SJCRH30 (cell line): ENCODE results near the gene ADAD2. TPM values are rescaled to one million over a fixed set of nuclear protein-coding genes. Genes with fewer than 3 reads are reported as not detected.
"Not testable (repeated sequence)": the region's sequence is repeated elsewhere in the genome, so short reads cannot be mapped to it uniquely, and the experiment has no call there.

ENCODE experiments used
- DNase-seq, 2 experiments: peaks; one replicate each; pipeline ENCODE4 v3.0.0-alpha.2; 2015 to 2020
- H3K27ac ChIP-seq: fragments of 250-450 bp; sonication (Bioruptor Pico); 2 replicates; pipeline ENCODE4 v1.5.1; 2020; ENCODE audit warnings: mild to moderate bottlenecking, moderate library complexity
- H3K27me3 ChIP-seq: fragments of 250-450 bp; sonication (Bioruptor Pico); 2 replicates; pipeline ENCODE4 v1.5.1; 2020; ENCODE audit warnings: mild to moderate bottlenecking, moderate library complexity
- H3K36me3 ChIP-seq: fragments of 250-450 bp; sonication (Bioruptor Pico); 2 replicates; pipeline ENCODE4 v1.5.1; 2020; ENCODE audit warnings: mild to moderate bottlenecking, moderate library complexity
- H3K4me1 ChIP-seq: fragments of 250-450 bp; sonication (Bioruptor Pico); 2 replicates; pipeline ENCODE4 v1.5.1; 2020; ENCODE audit warnings: mild to moderate bottlenecking, moderate library complexity
- H3K4me3 ChIP-seq: fragments of 250-450 bp; sonication (Bioruptor Pico); 2 replicates; pipeline ENCODE4 v1.5.1; 2020; ENCODE audit warnings: mild to moderate bottlenecking, moderate library complexity
- H3K9me3 ChIP-seq: fragments of 250-450 bp; sonication (Bioruptor Pico); replicated peaks from 2 replicates; pipeline ENCODE4 v1.5.1; 2020; ENCODE audit warnings: mild to moderate bottlenecking, moderate library complexity
- total RNA-seq: library from RNA; depleted of rRNA; stranded (reverse); fragments of >200 nt; shearing (Covaris generic); gene quantifications from 2 replicates; pipeline ENCODE4 v1.2.3, GENCODE V29; 2014

The ADAD2 gene
- total RNA-seq, 1 experiment from 2014 or later, result 0.22 TPM

GRCh38 chr16:84197466-84198128 is 6.6 kb downstream of the ADAD2 start:
- Histone ChIP-seq H3K27me3 (no peaks in the 10 kb centered on the region), H3K4me3 (no peak overlapping the region), H3K4me1 (no peaks in the 10 kb centered on the region), H3K36me3 (no peaks in the 10 kb centered on the region), H3K27ac (no peak overlapping the region), H3K9me3 (no peaks in the 10 kb centered on the region)
- DNase-seq, result no peak

- no peak overlapping the region for H3K4me3 ChIP-seq
- no peaks in the 10 kb centered on the region for H3K9me3 ChIP-seq
- H3K27ac ChIP-seq, result no peak overlapping the region
- H3K27me3 ChIP-seq, result no peaks in the 10 kb centered on the region
- no peak for DNase-seq
- H3K4me1 ChIP-seq, result no peaks in the 10 kb centered on the region
- H3K36me3 ChIP-seq, result no peaks in the 10 kb centered on the region
Observed at GRCh38 chr16:84198401-84198800, 7.4 kb downstream of the ADAD2 start.

- Histone ChIP-seq H3K4me1 (no peaks in the 10 kb centered on the region), H3K4me3 (no peak overlapping the region), H3K27me3 (no peaks in the 10 kb centered on the region), H3K9me3 (no peaks in the 10 kb centered on the region), H3K27ac (no peak overlapping the region), H3K36me3 (no peaks in the 10 kb centered on the region)
- no peak for DNase-seq
Observed at GRCh38 chr16:84199097-84199496, 8.1 kb downstream of the ADAD2 start.

GRCh38 chr16:84199861-84200260 is 8.9 kb downstream of the ADAD2 start:
- Histone ChIP-seq H3K4me3 (no peak overlapping the region), H3K27ac (no peak overlapping the region), H3K4me1 (no peaks in the 10 kb centered on the region), H3K9me3 (no peaks in the 10 kb centered on the region), H3K36me3 (no peaks in the 10 kb centered on the region), H3K27me3 (no peaks in the 10 kb centered on the region)
- no peak for DNase-seq

GRCh38 chr16:84204551-84204950 is 13.6 kb downstream of the ADAD2 start:
- H3K4me1 ChIP-seq, H3K27ac ChIP-seq, H3K9me3 ChIP-seq, H3K36me3 ChIP-seq, H3K27me3 ChIP-seq, DNase-seq, H3K4me3 ChIP-seq: not testable (repeated sequence)

GRCh38 chr16:84205123-84205522 is 14.2 kb downstream of the ADAD2 start:
- not testable (repeated sequence) for H3K27me3 ChIP-seq, H3K4me1 ChIP-seq, H3K9me3 ChIP-seq, H3K27ac ChIP-seq, DNase-seq, H3K4me3 ChIP-seq, H3K36me3 ChIP-seq

- Histone ChIP-seq H3K27ac (no peak overlapping the region), H3K4me3 (no peak overlapping the region), H3K4me1 (peaks cover 6% of the 10 kb centered on the region; the same call in 1 of the 2 replicates), H3K36me3 (no peaks in the 10 kb centered on the region), H3K27me3 (no peaks in the 10 kb centered on the region), H3K9me3 (no peaks in the 10 kb centered on the region)
- no peak for DNase-seq
Observed at GRCh38 chr16:84205976-84206691, 15.2 kb downstream of the ADAD2 start.

GRCh38 chr16:84207251-84207650 is 16.3 kb downstream of the ADAD2 start:
- no peak overlapping the region for H3K27ac ChIP-seq
- H3K9me3 ChIP-seq, result no peaks in the 10 kb centered on the region
- no peaks in the 10 kb centered on the region for H3K36me3 ChIP-seq
- H3K4me1 ChIP-seq, result peaks cover 6% of the 10 kb centered on the region; the same call in 1 of the 2 replicates
- H3K27me3 ChIP-seq, result no peaks in the 10 kb centered on the region
- no peak for DNase-seq
- H3K4me3 ChIP-seq, result no peak overlapping the region

- Histone ChIP-seq H3K4me3 (no peak overlapping the region), H3K36me3 (no peaks in the 10 kb centered on the region), H3K4me1 (peaks cover 6% of the 10 kb centered on the region; the same call in 1 of the 2 replicates), H3K27ac (no peak overlapping the region), H3K9me3 (no peaks in the 10 kb centered on the region), H3K27me3 (no peaks in the 10 kb centered on the region)
- peak; percentile 52 to 59 for DNase-seq
Observed at GRCh38 chr16:84207879-84208278, 16.9 kb downstream of the ADAD2 start.

GRCh38 chr16:84209989-84210388 is 19.0 kb downstream of the ADAD2 start:
- Histone ChIP-seq H3K9me3 (no peaks in the 10 kb centered on the region), H3K27me3 (no peaks in the 10 kb centered on the region), H3K27ac (no peak overlapping the region), H3K4me3 (no peak overlapping the region), H3K36me3 (no peaks in the 10 kb centered on the region), H3K4me1 (peaks cover 6% of the 10 kb centered on the region; the same call in 1 of the 2 replicates)
- DNase-seq, result no peak

GRCh38 chr16:84212154-84212553 is 21.2 kb downstream of the ADAD2 start:
- Histone ChIP-seq H3K27ac (no peak overlapping the region), H3K27me3 (no peaks in the 10 kb centered on the region), H3K4me3 (no peak overlapping the region), H3K4me1 (peaks cover 6% of the 10 kb centered on the region; the same call in 1 of the 2 replicates), H3K9me3 (no peaks in the 10 kb centered on the region), H3K36me3 (no peaks in the 10 kb centered on the region)
- no peak for DNase-seq

- no peaks in the 10 kb centered on the region for H3K36me3 ChIP-seq
- no peaks in the 10 kb centered on the region for H3K27me3 ChIP-seq
- no peak overlapping the region for H3K4me3 ChIP-seq
- peaks cover 5% of the 10 kb centered on the region; the same call in 1 of the 2 replicates for H3K4me1 ChIP-seq
- no peaks in the 10 kb centered on the region for H3K9me3 ChIP-seq
- DNase-seq, result no peak
- no peak overlapping the region for H3K27ac ChIP-seq
Observed at GRCh38 chr16:84212631-84213030, 21.7 kb downstream of the ADAD2 start.

GRCh38 chr16:84214451-84215066 is 23.6 kb downstream of the ADAD2 start:
- DNase-seq, result no peak
- Histone ChIP-seq H3K27ac (no peak overlapping the region), H3K4me3 (no peak overlapping the region), H3K27me3 (no peaks in the 10 kb centered on the region), H3K36me3 (no peaks in the 10 kb centered on the region), H3K9me3 (no peaks in the 10 kb centered on the region), H3K4me1 (no peaks in the 10 kb centered on the region)

- no peaks in the 10 kb centered on the region for H3K4me1 ChIP-seq
- H3K27me3 ChIP-seq, result no peaks in the 10 kb centered on the region
- no peak overlapping the region for H3K27ac ChIP-seq
- no peak overlapping the region for H3K4me3 ChIP-seq
- H3K36me3 ChIP-seq, result no peaks in the 10 kb centered on the region
- H3K9me3 ChIP-seq, result no peaks in the 10 kb centered on the region
- no peak for DNase-seq
Observed at GRCh38 chr16:84215531-84215930, 24.6 kb downstream of the ADAD2 start.

- not testable (repeated sequence) for H3K4me3 ChIP-seq, H3K27ac ChIP-seq, H3K9me3 ChIP-seq, H3K4me1 ChIP-seq, H3K27me3 ChIP-seq, H3K36me3 ChIP-seq, DNase-seq
Observed at GRCh38 chr16:84216144-84216543, 25.2 kb downstream of the ADAD2 start.
